Breast epithelium (tissue), 3 donors: ENCODE results near the gene IRF2BP2.
A peak's percentile ranks its signal among the peaks of the same experiment; 100 is the strongest.

ENCODE experiments used
- POLR2A ChIP-seq: fragments of 450-650 bp; IDR thresholded peaks from one replicate; pipeline ENCODE4 v1.6.1; 2016; ENCODE audit warnings: antibody characterized with exemption, mild to moderate bottlenecking, moderate library complexity
- POLR2AphosphoS5 ChIP-seq, 3 donors: sonication (generic); formaldehyde crosslinking; IDR thresholded peaks; one replicate each; pipeline ENCODE4 v1.6.1; 2017; ENCODE audit warnings: antibody characterized with exemption in 3 of 3
- TF ChIP-seq, protein P1 (sequence below), 3 donors: fragments of 450-650 bp; IDR thresholded peaks; one replicate each; pipeline ENCODE4 v1.5.1; 2016 to 2017; ENCODE audit warnings: antibody characterized with exemption in 3 of 3, mild to moderate bottlenecking in 3 of 3, moderate library complexity in 3 of 3

DNA sequence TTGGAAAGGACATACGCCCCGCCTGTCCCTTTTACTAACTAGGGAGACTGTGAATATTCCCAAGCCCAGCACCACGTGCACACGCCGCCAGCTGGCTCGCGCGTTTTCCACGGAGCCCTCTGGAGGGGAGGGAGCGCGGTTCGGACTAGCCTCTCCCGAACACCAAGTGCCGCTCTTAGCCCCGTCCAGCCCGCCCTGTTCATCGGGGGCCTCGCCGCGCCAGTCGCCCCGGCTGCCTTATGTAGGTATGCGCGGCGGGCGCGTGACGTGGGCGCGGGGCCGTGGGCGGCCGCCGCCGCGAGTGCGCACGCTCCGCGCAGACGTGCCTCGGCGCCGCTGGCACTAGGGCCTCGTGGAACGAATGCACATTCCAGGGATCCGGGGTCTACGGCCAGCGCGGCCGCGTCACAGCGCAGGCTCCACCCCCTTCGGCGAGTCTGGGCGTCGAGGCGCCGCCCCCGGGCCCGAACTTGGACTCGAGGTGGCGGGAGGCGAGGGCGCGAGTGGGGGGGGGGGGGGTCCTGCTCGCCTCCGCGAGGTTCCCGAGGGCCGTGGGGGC lies 767 bp upstream of the IRF2BP2 start:
- TF ChIP-seq, protein P1, sequence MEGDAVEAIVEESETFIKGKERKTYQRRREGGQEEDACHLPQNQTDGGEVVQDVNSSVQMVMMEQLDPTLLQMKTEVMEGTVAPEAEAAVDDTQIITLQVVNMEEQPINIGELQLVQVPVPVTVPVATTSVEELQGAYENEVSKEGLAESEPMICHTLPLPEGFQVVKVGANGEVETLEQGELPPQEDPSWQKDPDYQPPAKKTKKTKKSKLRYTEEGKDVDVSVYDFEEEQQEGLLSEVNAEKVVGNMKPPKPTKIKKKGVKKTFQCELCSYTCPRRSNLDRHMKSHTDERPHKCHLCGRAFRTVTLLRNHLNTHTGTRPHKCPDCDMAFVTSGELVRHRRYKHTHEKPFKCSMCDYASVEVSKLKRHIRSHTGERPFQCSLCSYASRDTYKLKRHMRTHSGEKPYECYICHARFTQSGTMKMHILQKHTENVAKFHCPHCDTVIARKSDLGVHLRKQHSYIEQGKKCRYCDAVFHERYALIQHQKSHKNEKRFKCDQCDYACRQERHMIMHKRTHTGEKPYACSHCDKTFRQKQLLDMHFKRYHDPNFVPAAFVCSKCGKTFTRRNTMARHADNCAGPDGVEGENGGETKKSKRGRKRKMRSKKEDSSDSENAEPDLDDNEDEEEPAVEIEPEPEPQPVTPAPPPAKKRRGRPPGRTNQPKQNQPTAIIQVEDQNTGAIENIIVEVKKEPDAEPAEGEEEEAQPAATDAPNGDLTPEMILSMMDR (IDR thresholded peaks at IDR 0.05) = peak in 1 of 3 donors; percentile 52
- TF ChIP-seq POLR2A = peak; percentile 42
- peak; percentile 94 to 95 (median 95) for TF ChIP-seq POLR2AphosphoS5 (IDR thresholded peaks at IDR 0.05)
